Gastrocnemius medialis (tissue), 4 donors: ENCODE measurements around the gene CAMTA1. TPM values are rescaled to one million over a fixed set of nuclear protein-coding genes. Genes with fewer than 3 reads are reported as not detected.

Experiments
- ATAC-seq, 2 donors: fragments of 150-250 bp; one replicate each; pipeline ENCODE4 v1.9.1; 2016
- DNase-seq, 2 donors: peaks; one replicate each; pipeline ENCODE4 v3.0.0-alpha.2; 2019
- H3K27ac ChIP-seq, 4 donors: fragments of 200-600 bp; sonication (generic); 1 replicate in 1 of 4; 2 replicates in 3 of 4; pipeline ENCODE4 v1.5.1; 2016 to 2018; ENCODE audit warnings: mild to moderate bottlenecking in 2 of 4, moderate library complexity in 1 of 4
- H3K27me3 ChIP-seq, 3 donors: fragments of 200-600 bp; sonication (generic) in 2 of 3; 1 replicate in 1 of 3; 2 replicates in 2 of 3; pipeline versions ENCODE4 v1.5.1 to v1.6.0; 2016 to 2019; ENCODE audit warnings: mild to moderate bottlenecking in 1 of 3, moderate library complexity in 1 of 3
- H3K36me3 ChIP-seq, 2 donors: fragments of 200-600 bp; sonication (generic) in 1 of 2; one replicate each; pipeline ENCODE4 v1.5.1; 2017 to 2018
- H3K4me1 ChIP-seq, 2 donors: fragments of 200-600 bp; sonication (generic) in 1 of 2; one replicate each; pipeline ENCODE4 v1.5.1; 2016 to 2017; ENCODE audit warnings: mild to moderate bottlenecking in 2 of 2
- H3K4me3 ChIP-seq, 4 donors: fragments of 200-600 bp; sonication (generic) in 3 of 4; 1 replicate in 1 of 4; 2 replicates in 3 of 4; pipeline ENCODE4 v1.5.1; 2016 to 2019; ENCODE audit warnings: mild to moderate bottlenecking in 2 of 4
- H3K9me3 ChIP-seq, 3 donors: fragments of 200-600 bp; sonication (generic) in 2 of 3; 1 replicate in 1 of 3; 2 replicates in 2 of 3; pipeline ENCODE4 v1.5.1; 2016 to 2019
- CTCF ChIP-seq, 5 experiments: fragments of 450-650 bp in 3 of 5; fragments of 200-600 bp in 2 of 5; sonication (generic) in 2 of 5; IDR thresholded peaks in 4 of 5; conservative IDR thresholded peaks in 1 of 5; 1 replicate in 4 of 5; 2 replicates in 1 of 5; pipeline ENCODE4 v1.5.1; 2016 to 2019; ENCODE audit warnings: antibody characterized with exemption in 5 of 5, mild to moderate bottlenecking in 3 of 5, moderate library complexity in 3 of 5
- POLR2A ChIP-seq, 2 donors: fragments of 450-650 bp; IDR thresholded peaks; one replicate each; pipeline ENCODE4 v1.6.1; 2017; ENCODE audit warnings: antibody characterized with exemption in 2 of 2, mild to moderate bottlenecking in 2 of 2, moderate library complexity in 2 of 2
- in situ Hi-C, 4 donors: fragments of 200-750 bp; cut with MboI; loops; one replicate each; pipeline versions ENCODE4 v1.15.0 to v1.8.0; 2017; ENCODE audit warnings: low sequenced_read_pairs in 4 of 4
- intact Hi-C: fragments of 100-400 bp; cut with DNase I; formaldehyde crosslinking; loops from one replicate; pipeline ENCODE4 v1.15.1; 2023; ENCODE audit warnings: low total_unique reads
- total RNA-seq, 4 donors: library from RNA; depleted of rRNA; stranded (reverse); fragments of >200 nt; gene quantifications; one replicate each; pipeline versions ENCODE4 v1.1.0 to v1.2.3, GENCODE V29; 2016

CAMTA1 gene
- total RNA-seq, 4 donors from 2014 or later, result 60.5 to 113 (median 70.4) TPM

DNA sequence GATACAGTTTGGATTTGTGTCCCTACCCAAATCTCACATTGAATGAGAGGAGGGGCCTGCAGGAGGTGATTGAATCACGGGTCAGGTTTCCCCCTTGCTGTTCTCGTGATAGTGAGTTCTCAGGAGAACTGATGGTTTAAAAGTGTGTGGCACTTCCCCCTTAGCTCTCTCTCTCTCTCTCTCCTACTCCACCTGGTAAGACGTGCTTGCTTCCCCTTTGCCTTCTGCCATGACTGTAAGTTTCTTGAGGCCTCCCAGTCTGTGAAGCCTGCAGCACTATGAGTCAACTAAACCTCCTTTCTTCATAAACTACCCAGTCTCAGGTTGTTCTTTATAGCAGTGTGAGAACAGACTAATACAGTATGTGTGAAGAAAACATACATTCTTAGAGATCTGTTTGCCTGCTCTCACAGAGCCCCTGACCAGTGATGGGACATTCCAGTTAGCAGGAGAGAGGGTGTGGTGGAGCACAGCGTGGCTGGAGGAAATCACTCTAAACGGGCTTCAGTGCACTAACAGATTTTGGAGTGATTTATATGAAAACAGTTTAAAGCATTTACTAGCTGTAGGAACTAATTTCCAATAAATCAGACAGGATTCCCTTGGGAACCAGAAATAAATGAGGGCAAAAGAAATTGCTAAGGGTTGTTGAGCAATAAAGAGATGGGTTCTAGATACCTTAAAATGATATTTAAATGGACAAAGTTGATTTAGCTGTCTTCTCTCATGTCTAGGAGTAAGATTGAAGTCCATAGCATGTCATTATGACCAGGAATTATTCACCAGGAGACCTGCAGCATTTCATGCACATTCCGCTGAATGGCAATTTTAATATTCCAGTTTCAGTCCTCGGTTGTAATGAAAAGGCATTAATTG lies 411.0 kb downstream of the CAMTA1 start:
- ATAC-seq, result no peak
- intact Hi-C loops (no loop called here), in situ Hi-C loops (no loop called here)
- H3K27ac ChIP-seq, result no peak overlapping the region
- no peaks in the 10 kb centered on the region for H3K4me1 ChIP-seq
- H3K36me3 ChIP-seq, result no peaks in the 10 kb centered on the region
- DNase-seq, result no peak
- peaks cover 0 to 8% (median 0%) of the 10 kb centered on the region in 3 donors for H3K27me3 ChIP-seq
- no peaks in the 10 kb centered on the region for H3K9me3 ChIP-seq
- no peak overlapping the region for H3K4me3 ChIP-seq
- no peak for TF ChIP-seq CTCF (IDR thresholded peaks at IDR 0.05 in 4 of 5, conservative IDR thresholded peaks at IDR 0.05 in 1 of 5)

DNA sequence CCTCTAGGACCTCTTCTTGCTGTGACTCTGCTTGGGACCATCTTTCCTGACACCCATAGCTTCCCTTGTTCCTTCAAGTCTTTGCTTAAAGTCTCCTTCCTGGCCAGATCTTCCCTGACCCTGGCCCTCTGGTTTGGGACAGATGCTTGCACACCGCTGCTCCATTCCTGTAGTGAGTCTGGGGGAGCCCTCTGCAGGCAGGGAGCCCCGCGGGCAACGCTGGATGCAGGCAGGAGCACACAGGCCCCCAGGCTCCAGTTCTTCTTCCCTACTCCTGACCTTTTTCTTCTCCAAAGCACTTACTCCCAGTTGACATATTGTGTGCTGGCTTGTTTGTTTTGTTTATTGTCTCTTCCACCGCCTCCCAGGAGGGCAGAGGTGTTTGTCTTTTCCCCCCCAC lies 413.4 kb downstream of the CAMTA1 start:
- Histone ChIP-seq H3K4me3 (no peak overlapping the region), H3K4me1 (no peaks in the 10 kb centered on the region), H3K9me3 (no peaks in the 10 kb centered on the region), H3K27me3 (peaks cover 0 to 8% (median 0%) of the 10 kb centered on the region in 3 donors), H3K36me3 (no peaks in the 10 kb centered on the region), H3K27ac (no peak overlapping the region)
- DNase-seq (no peak), ATAC-seq (no peak)
- in situ Hi-C loops, result no loop called here
- TF ChIP-seq POLR2A (IDR thresholded peaks at IDR 0.05) (no peak), CTCF (IDR thresholded peaks at IDR 0.05 in 4 of 5, conservative IDR thresholded peaks at IDR 0.05 in 1 of 5) (no peak)
- intact Hi-C loops, result no loop called here

GRCh38 chr1:7199077-7199779 lies 414.0 kb downstream of the CAMTA1 start:
- H3K27me3 ChIP-seq, result peaks cover 0 to 8% (median 0%) of the 10 kb centered on the region in 3 donors
- no peak for ATAC-seq
- intact Hi-C loops (no loop called here), in situ Hi-C loops (no loop called here)
- H3K27ac ChIP-seq, result no peak overlapping the region
- DNase-seq, result no peak
- no peak overlapping the region for H3K4me3 ChIP-seq
- TF ChIP-seq CTCF (IDR thresholded peaks at IDR 0.05 in 4 of 5, conservative IDR thresholded peaks at IDR 0.05 in 1 of 5) (no peak), POLR2A (IDR thresholded peaks at IDR 0.05) (no peak)
- no peaks in the 10 kb centered on the region for H3K36me3 ChIP-seq
- H3K4me1 ChIP-seq, result no peaks in the 10 kb centered on the region
- H3K9me3 ChIP-seq, result no peaks in the 10 kb centered on the region

GRCh38 chr1:7207875-7208646 lies 422.8 kb downstream of the CAMTA1 start:
- H3K27me3 ChIP-seq, result peaks cover 0 to 3% (median 0%) of the 10 kb centered on the region in 3 donors
- DNase-seq (peak in 1 of 2 donors; percentile 34), ATAC-seq (peak; percentile 75 to 76)
- no peaks in the 10 kb centered on the region for H3K4me1 ChIP-seq
- H3K36me3 ChIP-seq, result no peaks in the 10 kb centered on the region
- no peak overlapping the region for H3K4me3 ChIP-seq
- no peak overlapping the region for H3K27ac ChIP-seq
- no peaks in the 10 kb centered on the region for H3K9me3 ChIP-seq
- in situ Hi-C loops, result no loop called here
- intact Hi-C loops, result no loop called here
- TF ChIP-seq POLR2A (IDR thresholded peaks at IDR 0.05) (no peak), CTCF (IDR thresholded peaks at IDR 0.05 in 4 of 5, conservative IDR thresholded peaks at IDR 0.05 in 1 of 5) (peak in 4 of 5 experiments; percentile 38 to 72 (median 46))
